Nephron progenitor cell (in vitro differentiated cells): ENCODE results near the gene ITGB6.
A peak's percentile ranks its signal among the peaks of the same experiment; 100 is the strongest.

Experiments
- DNase-seq: peaks from one replicate; pipeline ENCODE4 v3.0.0; 2021
- H3K27ac Mint-ChIP-seq: 2 replicates; pipeline ENCODE4 v1.8.0; 2021; ENCODE audit warnings: mild to moderate bottlenecking, moderate library complexity, mixed read lengths
- H3K27me3 Mint-ChIP-seq: 2 replicates; pipeline ENCODE4 v1.8.0; 2021; ENCODE audit warnings: mild to moderate bottlenecking, low read depth, mixed read lengths; ENCODE audit not compliant: poor library complexity
- H3K36me3 Mint-ChIP-seq: 2 replicates; pipeline ENCODE4 v1.8.0; 2021; ENCODE audit warnings: low read depth, mixed read lengths
- H3K4me1 Mint-ChIP-seq: 2 replicates; pipeline ENCODE4 v1.8.0; 2021; ENCODE audit warnings: mixed read lengths
- H3K4me3 Mint-ChIP-seq: 2 replicates; pipeline ENCODE4 v1.8.0; 2021; ENCODE audit warnings: mild to moderate bottlenecking, moderate library complexity, mixed read lengths
- H3K9me3 Mint-ChIP-seq: 2 replicates; pipeline ENCODE4 v1.8.0; 2021; ENCODE audit warnings: mild to moderate bottlenecking, moderate library complexity, mixed read lengths
- TF ChIP-seq, protein P1 (sequence below): fragments of 200-600 bp; sonication (generic); IDR thresholded peaks from 2 replicates; pipeline ENCODE4 v1.5.0; 2021; ENCODE audit warnings: antibody characterized with exemption

The ITGB6 gene

DNA sequence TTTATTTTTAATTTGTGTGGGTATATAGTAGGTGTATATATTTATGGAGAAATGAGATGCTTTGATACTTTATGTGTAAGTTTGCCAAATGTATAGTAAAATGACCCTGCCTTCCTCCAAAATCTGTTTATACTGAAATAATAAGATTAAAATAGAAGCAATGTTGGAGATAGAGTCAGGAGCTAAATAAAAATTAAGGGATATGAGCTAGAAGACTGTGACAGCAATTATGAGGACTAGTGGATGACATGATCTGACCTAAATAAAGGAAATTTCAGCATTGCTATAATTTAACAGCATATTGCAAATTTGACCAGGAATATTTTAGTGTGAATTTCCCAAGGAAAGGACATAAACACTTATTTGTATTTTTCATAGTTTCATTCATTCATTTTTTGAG is 60.7 kb downstream of the ITGB6 start:
- Mint-ChIP-seq H3K27ac (no peak overlapping the region), H3K27me3 (no peaks in the 10 kb centered on the region), H3K4me1 (no peaks in the 10 kb centered on the region), H3K4me3 (no peak overlapping the region), H3K9me3 (no peaks in the 10 kb centered on the region), H3K36me3 (no peaks in the 10 kb centered on the region)
- no peak for DNase-seq
- TF ChIP-seq, protein P1, sequence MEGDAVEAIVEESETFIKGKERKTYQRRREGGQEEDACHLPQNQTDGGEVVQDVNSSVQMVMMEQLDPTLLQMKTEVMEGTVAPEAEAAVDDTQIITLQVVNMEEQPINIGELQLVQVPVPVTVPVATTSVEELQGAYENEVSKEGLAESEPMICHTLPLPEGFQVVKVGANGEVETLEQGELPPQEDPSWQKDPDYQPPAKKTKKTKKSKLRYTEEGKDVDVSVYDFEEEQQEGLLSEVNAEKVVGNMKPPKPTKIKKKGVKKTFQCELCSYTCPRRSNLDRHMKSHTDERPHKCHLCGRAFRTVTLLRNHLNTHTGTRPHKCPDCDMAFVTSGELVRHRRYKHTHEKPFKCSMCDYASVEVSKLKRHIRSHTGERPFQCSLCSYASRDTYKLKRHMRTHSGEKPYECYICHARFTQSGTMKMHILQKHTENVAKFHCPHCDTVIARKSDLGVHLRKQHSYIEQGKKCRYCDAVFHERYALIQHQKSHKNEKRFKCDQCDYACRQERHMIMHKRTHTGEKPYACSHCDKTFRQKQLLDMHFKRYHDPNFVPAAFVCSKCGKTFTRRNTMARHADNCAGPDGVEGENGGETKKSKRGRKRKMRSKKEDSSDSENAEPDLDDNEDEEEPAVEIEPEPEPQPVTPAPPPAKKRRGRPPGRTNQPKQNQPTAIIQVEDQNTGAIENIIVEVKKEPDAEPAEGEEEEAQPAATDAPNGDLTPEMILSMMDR = no peak

- Mint-ChIP-seq H3K27ac (no peak overlapping the region), H3K36me3 (no peaks in the 10 kb centered on the region), H3K27me3 (peaks cover 6% of the 10 kb centered on the region), H3K4me1 (no peaks in the 10 kb centered on the region), H3K9me3 (peaks cover 3% of the 10 kb centered on the region), H3K4me3 (no peak overlapping the region)
- TF ChIP-seq, protein P1 = no peak
- DNase-seq = no peak
These were observed 61.7 kb downstream of the ITGB6 start for GRCh38 chr2:160138406-160138805.

- H3K27me3 Mint-ChIP-seq = peaks cover 6% of the 10 kb centered on the region
- TF ChIP-seq, protein P1 = no peak
- H3K4me3 Mint-ChIP-seq = no peak overlapping the region
- H3K4me1 Mint-ChIP-seq = no peaks in the 10 kb centered on the region
- peaks cover 3% of the 10 kb centered on the region for H3K9me3 Mint-ChIP-seq
- DNase-seq = no peak
- no peaks in the 10 kb centered on the region for H3K36me3 Mint-ChIP-seq
- H3K27ac Mint-ChIP-seq = peak overlapping the region; percentile 36
These were observed 62.6 kb downstream of the ITGB6 start for GRCh38 chr2:160137464-160137863.

DNA sequence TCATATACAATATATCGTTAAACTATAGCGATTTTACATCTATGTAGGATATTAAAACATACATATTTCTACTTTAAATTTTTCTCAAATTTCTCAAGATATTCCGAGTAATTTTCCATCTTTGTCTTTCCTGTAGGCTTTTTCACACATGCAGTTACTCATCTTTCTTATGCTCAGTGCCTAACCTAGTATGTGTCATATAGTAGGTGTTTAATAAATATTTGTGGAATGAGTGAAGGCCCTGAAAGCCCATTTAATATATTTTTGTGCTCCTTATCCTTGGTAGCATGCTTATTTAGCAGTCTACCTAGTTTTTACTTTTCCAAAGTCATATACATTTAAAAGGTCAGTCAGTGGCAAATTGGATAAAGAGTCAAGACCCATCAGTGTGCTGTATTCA is 67.3 kb downstream of the ITGB6 start:
- TF ChIP-seq, protein P1 = no peak
- H3K4me3 Mint-ChIP-seq = no peak overlapping the region
- H3K27me3 Mint-ChIP-seq = peaks cover 6% of the 10 kb centered on the region
- H3K27ac Mint-ChIP-seq = no peak overlapping the region
- H3K4me1 Mint-ChIP-seq = no peaks in the 10 kb centered on the region
- DNase-seq = no peak
- H3K36me3 Mint-ChIP-seq = no peaks in the 10 kb centered on the region
- H3K9me3 Mint-ChIP-seq = peaks cover 3% of the 10 kb centered on the region

DNA sequence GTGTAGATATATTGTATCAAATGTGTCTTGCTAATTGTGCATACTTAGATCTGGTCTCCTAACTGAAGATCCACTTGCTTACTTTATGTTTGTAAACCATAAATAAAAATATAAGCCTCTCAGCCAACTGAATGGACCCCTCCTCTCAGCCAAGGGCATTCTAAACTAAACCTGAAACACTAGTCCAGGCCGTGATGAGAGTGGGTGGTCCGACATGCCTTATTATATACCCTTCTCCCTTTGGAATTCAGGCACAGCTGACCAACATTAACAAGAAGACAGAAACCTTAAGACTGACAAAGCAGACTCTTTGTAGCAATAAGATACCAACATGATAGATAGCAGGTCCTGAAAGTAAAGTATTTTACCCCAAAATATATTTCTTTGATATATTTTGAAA is 73.3 kb downstream of the ITGB6 start:
- TF ChIP-seq, protein P1 = no peak
- H3K27ac Mint-ChIP-seq = peak overlapping the region; percentile 33
- no peaks in the 10 kb centered on the region for H3K27me3 Mint-ChIP-seq
- H3K36me3 Mint-ChIP-seq = no peaks in the 10 kb centered on the region
- DNase-seq = no peak
- H3K4me1 Mint-ChIP-seq = peaks cover 6% of the 10 kb centered on the region
- H3K9me3 Mint-ChIP-seq = no peaks in the 10 kb centered on the region
- H3K4me3 Mint-ChIP-seq = no peak overlapping the region

GRCh38 chr2:160126315-160126714 is 73.8 kb downstream of the ITGB6 start:
- TF ChIP-seq, protein P1 = no peak
- DNase-seq = no peak
- Mint-ChIP-seq H3K4me1 (peaks cover 6% of the 10 kb centered on the region), H3K27me3 (no peaks in the 10 kb centered on the region), H3K27ac (no peak overlapping the region), H3K36me3 (no peaks in the 10 kb centered on the region), H3K4me3 (no peak overlapping the region), H3K9me3 (no peaks in the 10 kb centered on the region)
